Measurements from ENCODE around the gene SMO. TPM values are rescaled to one million over a fixed set of nuclear protein-coding genes. Genes with fewer than 3 reads are reported as not detected.
"Not testable (repeated sequence)": the region's sequence is repeated elsewhere in the genome, so short reads cannot be mapped to it uniquely, and the experiment has no call there.

Gene SMO
- total RNA-seq, 1 donor from 2014 or later: 22.1 TPM

DNA sequence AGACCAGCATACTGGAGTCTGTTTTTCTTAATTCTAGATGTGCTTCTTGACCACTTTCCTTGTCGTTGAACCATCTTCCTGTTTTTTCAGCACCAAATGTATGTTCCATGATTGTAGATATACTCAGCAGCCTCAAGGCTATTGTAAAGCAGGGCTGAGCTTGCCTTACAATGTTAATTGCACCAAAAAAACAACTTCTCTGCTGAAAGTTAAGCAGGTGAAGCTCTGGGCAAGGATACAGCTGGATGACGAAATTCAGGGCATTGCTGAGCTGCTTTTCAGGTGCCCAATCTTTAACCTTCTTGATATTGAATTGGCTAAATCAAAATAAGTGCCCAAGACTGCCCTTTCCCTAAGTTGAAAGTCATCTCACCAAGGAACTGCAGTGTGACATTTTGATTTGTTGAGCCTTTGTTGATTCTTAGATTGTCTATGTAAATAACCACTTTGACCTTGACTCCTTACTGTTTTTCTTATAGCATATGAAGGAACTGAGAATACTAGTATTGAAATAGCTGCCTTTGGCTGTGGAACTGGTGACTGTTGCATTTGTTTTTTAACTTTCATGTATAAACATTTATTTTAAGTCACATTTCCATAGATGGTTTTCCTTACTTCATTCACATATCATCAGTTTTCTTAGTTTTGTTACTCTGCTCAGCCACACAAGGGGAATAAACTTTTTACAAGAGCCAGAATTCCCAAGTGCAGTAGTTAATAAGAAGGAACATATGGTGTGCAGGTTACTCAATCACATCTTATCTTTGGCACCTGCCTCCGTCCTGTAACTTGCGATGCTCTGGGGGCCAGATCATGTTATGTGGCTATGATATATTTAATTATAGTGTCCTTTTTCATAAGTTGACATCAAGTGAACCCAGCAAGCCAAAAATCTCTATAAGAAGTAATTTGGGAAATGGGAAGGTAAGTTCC is 39.5 kb downstream of the SMO start:
- ATAC-seq (no peak), DNase-seq (ENCODE audit: low spot score) (no peak)

DNA sequence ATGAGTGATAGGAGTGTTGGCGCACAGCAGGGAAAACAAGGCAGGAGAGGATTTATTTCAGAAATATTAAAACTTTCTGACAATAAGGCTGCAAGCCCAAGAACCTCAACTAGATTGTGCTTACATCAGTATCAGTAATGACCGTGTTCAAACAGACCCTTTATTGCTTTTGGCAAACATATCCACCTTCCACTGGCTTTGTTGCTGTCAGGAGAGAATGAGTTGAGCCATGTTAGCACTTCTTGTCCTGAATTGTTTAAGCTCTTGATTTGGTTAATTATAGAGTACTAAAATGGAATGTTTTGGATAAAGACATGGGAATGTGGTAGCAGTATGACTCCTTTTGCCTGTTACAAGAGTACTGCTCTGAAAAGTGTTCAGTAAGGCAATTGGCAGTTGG is 40.2 kb downstream of the SMO start:
- DNase-seq (ENCODE audit: low spot score) (no peak), ATAC-seq (no peak)

DNA sequence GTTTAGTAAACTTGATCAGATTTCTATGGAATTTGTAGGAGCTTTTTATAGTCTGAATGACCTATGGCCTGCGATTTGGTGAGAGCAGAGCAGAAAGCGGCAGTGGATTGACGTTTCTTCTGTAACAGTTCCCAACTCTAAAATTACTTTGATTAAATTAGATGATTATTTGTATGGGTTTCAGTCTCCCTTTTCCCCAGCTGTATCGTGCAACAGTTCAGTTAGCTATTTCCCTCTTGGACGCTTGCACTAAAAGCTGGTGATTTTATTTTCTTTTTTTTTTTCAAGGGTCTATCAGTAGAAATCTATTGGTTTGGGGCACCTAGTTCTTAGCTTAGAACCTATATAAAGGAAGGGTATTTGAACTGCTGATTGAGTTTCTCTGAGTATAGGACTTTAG is 43.2 kb downstream of the SMO start:
- DNase-seq (ENCODE audit: low spot score) (no peak), ATAC-seq (no peak)

DNA sequence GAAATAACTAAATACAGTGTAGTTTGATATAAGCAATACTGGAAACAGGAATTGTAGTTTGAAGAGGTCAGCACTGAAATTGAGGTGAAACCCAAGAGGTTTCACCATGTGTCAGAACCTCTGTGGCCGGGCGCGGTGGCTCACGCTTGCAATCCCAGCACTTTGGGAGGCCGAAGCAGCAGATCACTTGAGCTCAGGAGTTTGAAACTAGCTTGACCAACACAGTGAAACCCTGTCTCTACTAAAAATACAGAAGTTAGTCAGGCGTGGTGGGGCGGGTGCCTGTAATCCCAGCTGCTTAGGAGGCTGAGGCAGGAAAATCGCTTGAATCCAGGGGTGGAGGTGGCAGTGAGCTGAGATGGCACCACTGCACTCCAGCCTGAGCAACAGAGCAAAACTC is 50.1 kb downstream of the SMO start:
- ATAC-seq (no peak), DNase-seq (ENCODE audit: low spot score) (no peak)

DNA sequence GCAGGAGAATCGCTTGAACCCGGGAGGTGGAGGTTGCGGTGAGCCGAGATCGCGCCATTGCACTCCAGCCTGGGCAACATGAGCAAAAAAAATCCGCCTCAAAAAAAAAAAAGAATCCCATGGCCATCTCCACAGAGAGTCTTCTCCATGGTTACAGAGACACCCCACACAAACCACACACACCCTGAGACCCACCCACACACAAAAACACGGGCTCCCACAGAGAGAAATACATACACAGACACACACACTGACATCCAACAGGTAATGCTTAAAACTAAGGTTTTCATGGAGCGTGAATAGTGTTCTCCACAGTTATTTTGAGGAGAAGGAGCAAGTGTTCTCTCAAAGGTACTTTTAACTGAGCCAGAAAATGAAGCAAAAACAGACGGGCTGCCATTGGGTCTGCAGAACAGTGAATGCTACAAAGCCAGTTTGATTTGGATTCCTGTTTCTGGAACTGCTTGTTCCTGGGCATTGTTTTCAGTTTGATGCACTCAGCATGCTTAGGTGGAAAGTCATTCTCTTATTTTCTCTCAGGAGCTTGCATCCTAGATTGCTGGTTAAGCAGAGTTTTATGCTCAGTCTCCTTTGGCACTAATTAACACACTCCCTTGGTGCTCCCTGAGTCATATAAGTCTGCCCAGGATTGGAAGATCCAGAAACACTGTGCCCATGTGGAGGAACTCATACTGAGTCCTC is 51.8 kb downstream of the SMO start:
- DNase-seq (ENCODE audit: low spot score): no peak
- ATAC-seq: no peak

DNA sequence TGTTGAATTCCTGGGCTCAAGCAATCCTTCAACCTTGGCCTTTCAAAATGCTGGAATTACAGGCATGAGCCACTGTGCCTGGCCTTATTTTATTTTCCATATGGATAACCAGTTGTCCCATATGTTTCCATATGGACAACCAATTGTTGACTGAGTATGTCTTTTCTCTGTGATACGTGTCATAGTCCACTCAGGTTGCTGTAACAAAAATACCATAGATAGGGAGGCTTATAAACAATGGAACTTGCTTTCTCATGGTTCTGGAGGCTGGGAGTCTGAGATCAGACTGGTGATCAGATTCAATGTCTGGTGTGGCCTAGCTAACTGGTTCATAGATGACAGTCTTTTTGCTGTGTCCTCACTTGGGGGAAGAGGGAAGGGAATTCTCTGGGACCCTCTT is 55.8 kb downstream of the SMO start:
- DNase-seq (ENCODE audit: low spot score) (no peak), ATAC-seq (no peak)

DNA sequence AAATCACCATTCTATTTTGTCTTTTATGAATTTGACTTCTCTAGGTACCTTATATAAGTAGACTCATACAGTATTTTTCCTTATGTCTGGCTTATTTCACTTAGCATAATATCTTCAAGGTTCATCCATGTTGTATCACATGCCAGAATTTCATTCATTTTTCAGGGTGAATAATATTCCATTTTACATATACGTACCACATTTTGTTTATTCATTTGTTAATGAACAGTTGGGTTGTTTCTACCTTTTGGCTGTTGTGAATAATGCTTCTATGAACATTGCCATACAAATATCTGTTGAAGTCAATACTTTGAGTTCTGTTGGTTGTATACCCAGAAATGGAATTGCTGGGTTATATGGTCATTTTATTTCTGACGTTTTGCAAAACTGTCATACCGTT is 57.1 kb downstream of the SMO start:
- DNase-seq (ENCODE audit: low spot score) (no peak), ATAC-seq (no peak)

DNA sequence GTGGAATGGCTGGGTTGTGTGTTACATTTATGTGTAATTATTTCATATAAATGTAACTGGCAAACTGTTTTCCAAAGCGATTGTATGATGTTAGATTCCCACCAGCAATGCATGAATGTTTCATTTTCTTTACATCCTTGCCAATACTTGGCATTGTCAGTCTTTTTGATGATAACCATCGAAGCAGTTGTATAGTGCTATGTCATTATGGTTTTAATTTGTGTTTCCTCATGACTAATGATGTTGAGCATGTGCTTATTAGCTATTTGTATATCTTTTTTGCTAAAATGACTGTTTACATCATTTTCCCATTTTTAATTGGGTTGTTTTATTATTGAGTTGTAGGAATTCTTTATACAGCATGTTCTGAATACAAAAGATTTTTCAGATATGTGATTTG is 58.7 kb downstream of the SMO start:
- ATAC-seq: no peak
- no peak for DNase-seq (ENCODE audit: low spot score)

DNA sequence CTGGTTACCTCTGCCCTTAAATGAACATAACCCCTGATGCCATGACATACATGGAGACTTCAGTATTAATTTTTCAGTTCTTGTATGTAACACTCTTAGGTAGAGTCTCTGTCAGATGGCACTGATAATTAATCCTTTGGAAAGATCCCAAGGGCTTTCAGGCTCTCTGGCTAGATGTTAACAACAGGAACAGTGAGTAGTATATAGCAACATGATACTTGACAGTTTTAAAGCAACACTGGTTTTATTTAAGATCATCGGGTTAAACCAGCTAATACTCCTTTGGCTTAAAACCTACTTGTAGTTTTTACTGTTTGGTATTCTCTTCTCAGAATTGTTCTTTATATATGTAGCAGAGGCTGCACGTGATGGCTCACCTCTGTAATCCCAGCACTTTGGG is 63.7 kb downstream of the SMO start:
- no peak for DNase-seq (ENCODE audit: low spot score)
- ATAC-seq: no peak

DNA sequence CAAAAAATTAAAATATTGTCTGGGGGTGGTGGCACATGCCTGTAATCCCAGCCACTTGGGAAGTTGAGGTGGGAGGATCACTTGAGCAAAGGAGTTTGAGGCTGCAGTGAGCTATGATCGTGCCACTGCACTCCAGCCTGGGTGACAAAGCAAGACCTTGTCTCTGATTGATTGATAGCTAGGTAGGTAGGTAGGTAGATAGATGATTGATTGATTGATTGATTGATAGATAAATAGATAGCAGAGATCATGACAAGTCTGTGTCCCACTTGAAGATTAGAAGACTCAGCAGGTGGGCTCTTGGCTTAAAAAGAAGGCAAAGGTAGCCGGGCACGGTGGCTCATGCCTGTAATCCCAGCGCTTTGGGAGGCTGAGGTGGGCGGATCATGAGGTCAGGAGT is 64.2 kb downstream of the SMO start:
- not testable (repeated sequence) for DNase-seq (ENCODE audit: low spot score); ATAC-seq

DNA sequence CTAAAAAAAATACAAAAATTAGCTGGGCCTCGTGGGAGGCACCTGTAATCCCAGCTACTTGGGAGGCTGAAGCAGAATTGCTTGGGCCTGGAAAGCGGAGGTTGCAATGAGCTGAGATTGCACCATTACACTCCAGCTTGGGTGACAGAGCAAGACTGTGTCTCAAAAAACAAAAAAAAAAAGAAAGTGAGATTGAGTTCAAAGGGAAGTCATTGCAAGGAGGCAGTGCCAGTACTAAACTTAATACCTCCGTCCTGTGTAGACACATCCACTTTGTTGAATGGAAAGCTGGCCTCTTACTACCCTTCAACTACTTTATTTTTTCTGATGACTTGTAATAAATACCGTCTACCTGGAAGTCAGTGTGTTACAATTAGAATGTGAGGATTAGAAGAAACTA is 67.4 kb downstream of the SMO start:
- DNase-seq (ENCODE audit: low spot score) (no peak), ATAC-seq (no peak)

DNA sequence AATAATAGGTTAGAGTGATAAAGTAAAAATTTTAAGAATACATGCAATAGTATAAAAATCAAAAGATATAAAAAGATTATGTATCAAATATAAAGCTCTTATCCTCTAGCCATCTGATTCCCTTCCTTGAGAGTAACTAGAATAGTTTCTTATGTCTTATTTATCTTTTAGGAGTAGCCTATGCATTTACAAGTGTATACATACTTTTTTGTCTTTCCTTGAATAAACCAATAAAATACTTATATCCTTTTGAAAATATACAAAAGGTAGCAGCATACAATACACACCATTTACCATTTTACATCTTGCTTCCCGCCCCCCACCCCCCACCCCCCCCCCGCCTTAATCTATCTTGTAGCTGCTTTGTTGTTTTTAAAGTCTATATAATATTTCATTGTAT is 67.8 kb downstream of the SMO start:
- no peak for DNase-seq (ENCODE audit: low spot score)
- no peak for ATAC-seq

DNA sequence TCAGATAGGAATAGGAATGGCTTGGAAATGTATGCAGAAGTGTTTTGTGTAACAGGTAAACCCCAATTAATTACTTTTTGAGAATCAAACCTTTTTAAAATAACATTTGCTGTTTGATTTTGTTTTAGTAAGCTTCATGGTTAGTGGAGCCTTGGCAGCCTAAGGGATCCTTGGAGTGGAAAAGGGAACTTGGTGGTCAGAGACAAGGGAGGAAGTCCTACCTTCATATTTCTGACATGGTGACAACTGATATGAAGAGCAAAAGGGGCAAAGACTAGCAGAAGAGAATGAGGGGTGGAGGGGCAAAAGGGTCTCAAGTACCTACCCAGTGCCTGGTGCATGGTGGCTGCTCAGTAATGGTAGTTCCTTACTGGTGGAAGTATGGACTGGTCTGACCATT is 68.7 kb downstream of the SMO start:
- ATAC-seq (no peak), DNase-seq (ENCODE audit: low spot score) (no peak)

DNA sequence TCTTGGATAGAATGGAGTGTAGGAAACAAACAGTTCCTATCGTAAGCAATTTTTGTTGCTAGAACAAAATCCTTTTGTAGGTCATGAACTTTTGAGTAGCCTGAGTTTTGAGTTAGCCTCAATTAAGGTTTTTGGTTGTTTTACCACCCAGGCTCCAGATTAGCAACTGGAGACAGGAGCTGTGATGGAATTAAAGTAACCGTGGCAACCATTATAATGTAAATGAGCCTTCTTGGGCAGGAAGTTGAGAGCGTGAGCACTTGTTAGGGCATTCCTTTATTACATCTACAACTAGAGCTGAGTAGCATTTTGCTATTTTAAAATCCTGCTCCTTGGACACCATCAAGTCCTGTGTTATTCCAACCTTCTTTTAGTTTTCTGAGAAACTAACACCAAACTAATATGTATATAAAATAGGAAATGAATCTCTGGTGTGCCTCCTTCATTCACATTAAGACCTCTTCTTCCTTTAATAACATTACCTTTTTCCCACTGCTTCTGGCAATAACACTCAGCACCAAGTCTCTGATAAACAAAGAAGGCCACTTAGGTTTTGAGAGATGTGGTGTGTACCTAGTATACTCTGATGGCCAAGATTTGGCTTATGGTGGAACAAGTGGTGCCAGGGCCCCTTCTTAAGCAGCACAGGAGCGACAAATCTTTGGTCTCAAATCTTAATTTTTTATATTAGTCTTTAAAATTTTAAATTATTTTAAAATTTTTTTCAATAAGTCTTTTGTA is 70.4 kb downstream of the SMO start:
- DNase-seq (ENCODE audit: low spot score) (no peak), ATAC-seq (no peak)

DNA sequence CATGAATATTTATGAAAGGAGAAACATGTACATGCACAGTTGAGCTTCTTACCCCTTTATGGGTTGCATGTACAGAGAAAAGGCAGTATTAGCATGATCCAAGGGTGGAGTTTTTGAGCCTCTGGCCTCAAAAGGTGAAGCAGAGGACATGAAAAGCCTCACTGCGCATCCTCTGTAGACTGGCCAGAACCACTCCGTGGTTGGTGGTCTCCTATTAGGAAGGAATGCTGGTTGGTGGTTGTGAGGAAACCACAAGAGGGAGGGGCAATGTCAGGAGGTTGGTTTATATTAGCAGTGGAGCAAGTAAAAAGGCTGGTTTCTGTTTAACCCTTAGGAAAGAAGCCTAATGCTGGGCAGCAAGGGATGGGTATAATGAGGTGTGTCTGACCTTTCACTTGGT is 73.9 kb downstream of the SMO start:
- DNase-seq (ENCODE audit: low spot score): no peak

More for the DNA sequence above, 73.9 kb downstream of the SMO start:
- no peak for ATAC-seq

Other genes starting within 250 kb of the SMO start
- 16.6 TPM for gene TNPO3, start 133.5 kb upstream of the SMO start, total RNA-seq
- 33.7 TPM for gene TSPAN33, start 43.9 kb upstream of the SMO start, total RNA-seq
- 9.9 TPM for gene AHCYL2, start 36.4 kb downstream of the SMO start, total RNA-seq
- 0.96 TPM for gene STRIP2, start 245.8 kb downstream of the SMO start, total RNA-seq